ENCODE results near the gene SEMA4C.
"Not testable (repeated sequence)": the region's sequence is repeated elsewhere in the genome, so short reads cannot be mapped to it uniquely, and the experiment has no call there.

Gene SEMA4C

DNA sequence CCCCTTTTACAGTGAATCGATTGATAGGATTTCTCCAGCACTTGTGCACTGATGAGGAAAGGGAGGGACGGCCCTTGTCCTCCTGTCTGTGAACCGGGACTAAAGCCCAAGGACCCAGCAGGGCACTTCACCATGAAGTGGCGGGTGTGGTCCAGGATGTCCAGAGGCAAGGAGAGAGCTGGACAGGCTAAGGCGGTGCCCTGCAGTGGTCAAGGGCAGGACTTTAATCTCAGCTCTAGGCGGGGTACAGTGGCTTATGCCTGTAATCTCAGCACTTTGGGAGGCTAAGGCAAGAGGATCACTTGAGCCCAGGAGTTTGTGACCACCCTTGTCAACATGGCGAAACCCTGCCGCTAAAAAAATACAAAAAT, 28.2 kb upstream of the SEMA4C start:
- DNase-seq (ENCODE audit: low spot score): no peak

DNA sequence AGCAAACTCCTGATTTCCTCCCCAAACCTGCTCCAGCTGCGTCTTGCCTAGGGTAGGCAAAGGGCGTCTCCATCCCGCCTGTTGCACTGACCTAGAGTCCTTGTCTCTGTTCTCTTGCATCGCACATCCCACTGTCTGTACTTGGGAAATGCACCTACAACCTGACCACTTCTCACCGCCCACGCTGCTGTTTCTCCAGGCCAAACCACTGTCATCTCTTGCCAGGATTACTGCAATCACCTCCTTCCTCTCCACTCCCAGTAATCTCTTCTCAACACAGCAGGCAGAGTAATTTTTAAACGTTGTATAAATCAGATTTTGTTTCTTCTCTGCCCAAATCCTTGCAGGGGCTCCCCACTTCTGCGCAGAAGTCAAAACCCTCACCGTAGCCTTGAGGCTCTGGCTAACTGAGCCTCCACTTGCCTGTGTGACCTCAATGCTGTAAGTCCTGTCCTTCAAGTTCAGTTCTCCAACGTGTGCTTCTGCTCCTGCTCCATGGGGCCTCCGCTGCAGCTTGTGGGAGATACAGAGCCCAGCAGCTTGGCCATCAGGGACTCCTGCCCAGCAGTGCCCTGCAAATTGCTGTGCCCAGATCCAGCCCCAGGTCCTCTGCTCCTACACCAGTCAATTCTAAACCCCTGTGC, 27.7 kb upstream of the SEMA4C start:
- no peak for DNase-seq (ENCODE audit: low spot score)

DNA sequence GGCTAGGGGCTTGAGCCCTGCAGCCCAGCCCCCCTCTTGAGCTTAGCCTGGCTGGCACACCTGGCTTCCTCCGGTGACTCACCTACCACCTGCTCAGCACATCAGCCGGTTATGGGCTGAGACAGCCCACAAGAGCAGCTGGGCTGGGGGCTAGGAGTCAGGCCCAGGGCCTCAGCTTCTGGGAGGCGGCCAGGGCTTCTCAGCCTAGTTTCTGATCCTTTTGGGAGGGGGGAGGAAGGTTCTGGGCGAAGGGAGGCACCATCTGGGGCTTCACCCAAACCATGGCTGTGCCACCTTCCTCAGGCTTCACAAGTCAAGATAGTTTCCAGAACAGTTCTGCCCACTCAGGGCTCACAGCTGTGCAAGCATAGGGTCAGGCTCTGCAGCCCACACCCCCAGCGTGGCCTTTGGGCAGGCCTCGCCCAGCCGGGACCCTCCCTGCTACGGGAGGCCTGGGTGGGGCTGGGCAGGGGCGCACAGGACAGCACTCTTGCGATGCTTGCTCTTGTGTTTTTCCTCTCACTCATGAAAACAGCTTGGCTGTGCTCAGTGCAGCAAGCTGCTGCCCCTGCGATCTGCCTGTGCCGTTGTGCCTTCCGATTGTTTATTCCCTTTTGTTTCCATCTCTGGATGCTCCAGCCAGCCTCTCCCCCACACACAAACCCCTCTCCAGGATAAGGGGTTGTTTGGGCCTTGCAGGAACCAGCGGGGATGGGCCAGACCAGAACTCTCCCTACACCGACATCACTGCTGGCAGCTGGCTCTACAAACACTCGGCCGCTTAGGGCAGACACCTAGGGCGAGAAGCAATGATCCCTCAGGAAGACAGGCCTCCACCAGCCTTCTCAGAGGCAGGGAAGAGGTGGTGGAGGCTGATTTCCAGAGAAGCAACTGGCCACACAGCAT, 26.1 kb upstream of the SEMA4C start:
- no peak for DNase-seq (ENCODE audit: low spot score)

GRCh38 chr2:96895032-96895745, 25.3 kb upstream of the SEMA4C start:
- no peak for DNase-seq (ENCODE audit: low spot score)

GRCh38 chr2:96894151-96894531, 24.3 kb upstream of the SEMA4C start:
- DNase-seq (ENCODE audit: low spot score): no peak

- DNase-seq (ENCODE audit: low spot score): no peak
Measured at GRCh38 chr2:96893289-96894150, 23.6 kb upstream of the SEMA4C start.

GRCh38 chr2:96891591-96892333, 21.9 kb upstream of the SEMA4C start:
- no peak for DNase-seq (ENCODE audit: low spot score)

GRCh38 chr2:96890726-96891385, 21.0 kb upstream of the SEMA4C start:
- no peak for DNase-seq (ENCODE audit: low spot score)

GRCh38 chr2:96890252-96890651, 20.4 kb upstream of the SEMA4C start:
- no peak for DNase-seq (ENCODE audit: low spot score)

DNA sequence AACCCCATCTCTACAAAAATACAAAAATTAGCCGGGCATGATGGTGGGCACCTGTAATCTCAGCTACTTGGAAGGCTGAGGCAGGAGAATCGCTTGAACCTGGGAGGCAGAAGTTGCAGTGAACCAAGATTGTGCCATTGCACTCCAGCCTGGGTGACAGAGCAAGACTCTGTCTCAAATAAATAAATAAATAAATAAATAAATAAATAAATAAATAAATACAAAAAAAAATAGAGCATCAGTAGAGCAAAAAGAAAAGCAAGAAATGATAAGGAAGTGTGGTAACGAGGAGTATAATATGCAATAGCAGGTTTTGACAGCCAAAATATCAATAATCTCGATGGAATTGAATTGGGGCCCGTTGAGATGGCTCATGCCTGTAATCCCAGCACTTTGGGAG, 19.6 kb upstream of the SEMA4C start:
- not testable (repeated sequence) for DNase-seq (ENCODE audit: low spot score)

DNA sequence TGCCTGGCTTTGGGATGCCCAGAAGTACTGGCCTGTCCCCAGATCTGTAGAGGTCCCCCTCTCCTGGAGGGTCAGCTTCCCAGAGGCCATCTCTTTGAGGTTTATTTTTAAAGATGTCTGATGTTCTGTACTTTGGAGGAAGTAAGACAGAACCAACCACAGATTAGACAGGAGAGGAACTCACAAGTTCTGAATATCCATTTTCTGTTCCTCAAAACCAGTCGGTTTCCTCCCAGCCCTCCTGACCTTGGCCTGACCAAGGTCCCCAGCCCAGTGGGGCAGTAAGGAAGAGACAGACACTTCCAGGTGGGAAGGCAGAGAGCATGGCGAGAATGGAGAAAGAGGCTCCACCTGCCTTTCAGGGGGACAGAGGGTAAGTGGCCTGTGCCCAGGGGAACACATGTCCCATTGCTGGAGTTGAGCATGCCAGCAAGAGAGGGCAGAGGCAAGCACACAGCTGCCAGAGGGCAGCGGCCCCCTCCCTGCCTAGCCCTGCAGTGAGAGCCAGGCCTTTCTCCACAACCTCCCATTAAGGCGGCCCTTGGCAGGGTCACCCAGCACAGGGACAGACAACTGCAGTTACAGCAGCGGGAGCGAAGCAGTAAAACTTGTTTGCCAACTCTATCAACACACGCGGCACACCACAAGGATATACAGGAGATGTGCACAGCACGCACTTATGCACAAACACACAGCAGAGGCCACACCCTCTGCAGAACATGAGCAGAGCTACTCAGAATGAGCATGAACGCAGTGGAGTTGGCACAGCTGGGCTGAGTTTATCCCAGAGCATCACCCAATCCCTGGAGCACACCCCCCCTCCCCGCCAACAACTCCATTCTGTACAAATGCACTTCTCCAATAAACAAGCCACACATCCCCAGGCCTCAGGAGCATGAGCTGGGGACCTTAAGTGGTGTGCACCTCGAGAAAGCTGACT, 18.5 kb upstream of the SEMA4C start:
- DNase-seq (ENCODE audit: low spot score): no peak

DNA sequence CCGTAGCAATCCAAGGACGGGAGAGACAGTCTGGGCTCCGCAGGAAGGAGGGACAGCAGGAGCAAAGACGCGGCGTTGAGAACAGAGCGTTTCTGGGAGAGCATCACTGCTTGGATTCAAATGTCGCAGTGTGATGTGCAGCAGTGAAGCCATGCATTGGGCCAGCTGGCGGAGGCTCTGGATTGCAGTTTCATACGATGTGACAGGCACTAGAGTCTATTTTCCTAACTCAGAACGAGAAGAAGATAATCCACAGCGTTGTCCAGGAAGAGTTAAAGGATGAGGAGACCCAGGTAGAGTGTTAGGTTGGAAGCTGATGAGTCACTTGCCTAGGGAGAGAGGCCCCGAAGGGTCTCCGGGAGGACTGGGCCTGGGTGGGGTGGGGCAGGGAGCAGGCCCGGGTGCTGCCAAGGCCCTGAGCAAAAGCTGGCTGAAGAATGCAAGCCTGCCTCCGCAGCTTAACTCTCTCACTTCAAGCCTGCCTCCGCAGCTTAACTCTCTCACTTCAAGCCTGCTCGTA, 17.7 kb upstream of the SEMA4C start:
- DNase-seq (ENCODE audit: low spot score): no peak

DNA sequence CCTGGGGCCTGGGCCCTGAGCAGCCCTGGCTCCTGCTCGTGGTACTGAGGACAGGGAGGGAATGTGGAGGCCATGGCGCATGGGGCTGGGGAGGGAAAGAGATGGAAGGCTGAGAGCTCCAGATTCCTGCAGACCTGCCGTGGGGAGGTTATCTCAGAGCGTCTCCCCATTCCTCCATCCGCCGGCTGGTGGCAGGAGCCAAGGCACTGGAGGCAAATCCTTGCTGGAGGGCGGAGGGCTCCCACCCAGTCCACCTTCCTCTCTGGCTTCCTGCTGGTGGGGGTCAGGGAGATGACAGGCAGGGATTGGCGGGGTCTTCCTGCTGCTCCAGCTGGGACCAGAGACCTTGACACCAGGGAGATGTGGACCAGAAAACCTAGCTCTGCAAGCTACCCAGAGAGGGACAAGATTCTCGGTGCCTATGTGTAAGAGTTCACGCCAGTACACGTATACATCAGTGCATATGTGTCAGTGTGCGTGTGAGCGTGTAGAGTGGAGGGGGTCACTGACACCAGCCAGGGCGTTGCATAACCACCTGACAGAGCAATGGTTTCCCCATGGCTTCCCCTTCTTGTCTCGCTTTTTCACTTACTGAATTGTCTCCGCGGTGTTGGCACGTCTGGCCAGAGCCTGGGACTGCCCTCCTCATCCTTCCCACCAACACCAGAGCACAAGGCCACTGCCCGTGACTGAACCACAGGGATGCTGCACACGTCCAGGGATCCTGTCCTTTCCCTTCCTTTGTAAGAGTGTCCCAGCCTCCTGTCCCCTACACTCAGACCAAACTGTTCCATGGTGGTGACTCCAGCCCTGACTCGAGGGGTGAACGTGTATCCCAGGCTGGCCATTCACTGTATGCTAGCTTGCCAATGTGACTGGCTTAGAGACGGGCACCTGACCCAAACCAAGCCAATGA, 15.8 kb upstream of the SEMA4C start:
- no peak for DNase-seq (ENCODE audit: low spot score)

- no peak for DNase-seq (ENCODE audit: low spot score)
Measured at GRCh38 chr2:96884299-96885094, 14.6 kb upstream of the SEMA4C start.

DNA sequence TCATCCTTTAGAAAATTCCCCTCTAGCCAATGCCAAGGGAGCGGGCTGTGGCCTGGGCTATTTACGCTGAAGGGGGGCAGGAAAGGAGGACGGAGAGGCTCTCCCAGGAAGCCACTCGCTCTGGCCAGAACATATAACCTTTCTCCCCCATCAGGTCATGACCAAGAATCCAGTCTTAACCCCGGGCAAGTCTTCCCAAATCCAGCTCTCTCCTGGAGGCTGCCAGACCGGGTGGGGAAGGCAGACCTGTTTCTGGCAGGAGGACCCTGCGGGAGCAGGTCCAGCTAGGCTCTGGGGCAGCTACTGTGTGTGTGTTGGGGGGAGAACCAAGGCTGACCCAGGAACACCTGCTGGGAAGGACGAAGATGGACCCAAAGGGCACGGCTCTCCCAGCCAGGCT, 13.4 kb upstream of the SEMA4C start:
- no peak for DNase-seq (ENCODE audit: low spot score)

- no peak for DNase-seq (ENCODE audit: low spot score)
Measured at GRCh38 chr2:96882906-96883305, 13.0 kb upstream of the SEMA4C start.

DNA sequence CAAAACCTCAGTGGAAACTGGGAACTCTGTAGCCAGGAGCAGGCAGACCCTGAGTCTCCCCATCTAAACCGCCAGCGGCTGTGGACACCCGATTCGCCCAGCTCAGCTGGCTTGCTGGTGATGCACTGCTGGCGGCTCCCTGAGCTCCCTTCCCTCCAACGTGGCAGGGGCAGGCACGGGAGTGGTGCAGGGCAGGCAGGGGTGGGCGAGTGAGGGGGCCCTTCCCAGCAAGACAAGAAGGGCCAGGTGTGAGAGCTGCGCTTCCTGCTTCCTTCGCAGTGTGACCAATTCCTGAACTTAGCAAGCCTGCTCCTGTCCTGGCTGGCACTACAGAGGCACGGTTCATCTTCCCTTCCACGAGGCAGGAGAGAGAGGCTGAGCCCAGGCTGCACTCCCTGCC, 12.3 kb upstream of the SEMA4C start:
- no peak for DNase-seq (ENCODE audit: low spot score)

All from COLO829 (cell line).